CD14-positive monocyte (primary cell): ENCODE data around the gene NUP85. TPM values are rescaled to one million over a fixed set of nuclear protein-coding genes. Genes with fewer than 3 reads are reported as not detected.

Source experiments
- DNase-seq, 3 donors: peaks; one replicate each; pipeline ENCODE4 v3.0.0-alpha.2; 2011 to 2022
- H2AFZ ChIP-seq: 2 replicates; pipeline ENCODE4 v1.6.0; 2012; ENCODE audit warnings: mild to moderate bottlenecking, low read depth, low read length, inconsistent platforms; ENCODE audit not compliant: insufficient read depth, poor library complexity, severe bottlenecking
- H3K27ac ChIP-seq, 2 donors: 1 replicate in 1 of 2; 2 replicates in 1 of 2; pipeline ENCODE4 v1.5.1; 2012 to 2013; ENCODE audit warnings: low read length in 2 of 2, control low read depth in 1 of 2, inconsistent platforms in 1 of 2, low read depth in 1 of 2, mild to moderate bottlenecking in 1 of 2
- H3K27me3 ChIP-seq, 2 donors: one replicate each; pipeline versions ENCODE4 v1.6.0 to v1.6.1; 2011 to 2013; ENCODE audit warnings: low read length in 2 of 2; ENCODE audit not compliant: control insufficient read depth in 2 of 2, insufficient read depth in 2 of 2
- H3K36me3 ChIP-seq, 2 donors: replicated peaks in 1 of 2; 1 replicate in 1 of 2; 2 replicates in 1 of 2; pipeline versions ENCODE4 v1.5.1 to v1.6.1; 2012 to 2013; ENCODE audit warnings: low read length in 2 of 2, control low read depth in 1 of 2, inconsistent platforms in 1 of 2, mild to moderate bottlenecking in 1 of 2; ENCODE audit not compliant: insufficient read depth in 2 of 2, control insufficient read depth in 1 of 2
- H3K4me1 ChIP-seq, 2 donors: 1 replicate in 1 of 2; 2 replicates in 1 of 2; pipeline versions ENCODE4 v1.5.1 to v1.6.1; 2012 to 2013; ENCODE audit warnings: low read length in 2 of 2, control low read depth in 1 of 2, inconsistent platforms in 1 of 2, mild to moderate bottlenecking in 1 of 2, moderate library complexity in 1 of 2; ENCODE audit not compliant: insufficient read depth in 2 of 2, control insufficient read depth in 1 of 2
- H3K4me2 ChIP-seq: replicated peaks from 2 replicates; pipeline ENCODE3; 2012; ENCODE audit warnings: low read length, moderate library complexity, mild to moderate bottlenecking; ENCODE audit not compliant: poor library complexity, severe bottlenecking; ENCODE audit errors: extremely low read depth
- H3K4me3 ChIP-seq, 3 experiments: fragments of 200-600 bp in 1 of 3; sonication (generic) in 1 of 3; replicated peaks in 1 of 3; 1 replicate in 2 of 3; 2 replicates in 1 of 3; pipeline ENCODE4 v1.5.1; 2011 to 2013; ENCODE audit warnings: low read length in 3 of 3, mild to moderate bottlenecking in 3 of 3, control low read depth in 2 of 3, low read depth in 2 of 3, inconsistent platforms in 1 of 3, moderate library complexity in 1 of 3
- H3K79me2 ChIP-seq: 2 replicates; pipeline ENCODE4 v1.6.0; 2012; ENCODE audit warnings: mild to moderate bottlenecking, control low read depth, inconsistent platforms, low read length, moderate library complexity; ENCODE audit not compliant: insufficient read depth
- H3K9ac ChIP-seq: 2 replicates; pipeline ENCODE4 v1.6.0; 2017; ENCODE audit warnings: low read length, mild to moderate bottlenecking; ENCODE audit not compliant: insufficient read depth, poor library complexity, severe bottlenecking
- H3K9me3 ChIP-seq, 2 donors: replicated peaks in 1 of 2; 1 replicate in 1 of 2; 2 replicates in 1 of 2; pipeline versions ENCODE4 v1.5.1 to v1.6.1; 2012 to 2013; ENCODE audit warnings: low read length in 2 of 2, control low read depth in 1 of 2; ENCODE audit not compliant: control insufficient read depth in 1 of 2, insufficient read depth in 1 of 2
- H4K20me1 ChIP-seq: 2 replicates; pipeline ENCODE4 v1.6.0; 2012; ENCODE audit warnings: mild to moderate bottlenecking, low read length, control low read depth, moderate library complexity; ENCODE audit not compliant: insufficient read depth
- H3K27ac Mint-ChIP-seq, 7 donors: one replicate each; pipeline ENCODE4 v1.8.0; 2020; ENCODE audit warnings: mild to moderate bottlenecking in 7 of 7, mixed read lengths in 7 of 7, moderate library complexity in 6 of 7, inconsistent platforms in 2 of 7
- H3K27me3 Mint-ChIP-seq, 3 donors: one replicate each; pipeline ENCODE4 v1.8.0; 2021 to 2022; ENCODE audit warnings: low read depth in 3 of 3, mild to moderate bottlenecking in 3 of 3, mixed read lengths in 3 of 3, moderate library complexity in 3 of 3, inconsistent platforms in 1 of 3
- H3K36me3 Mint-ChIP-seq, 2 donors: one replicate each; pipeline ENCODE4 v1.8.0; 2020; ENCODE audit warnings: mixed read lengths in 2 of 2, inconsistent platforms in 1 of 2, mild to moderate bottlenecking in 1 of 2
- H3K4me1 Mint-ChIP-seq: one replicate; pipeline ENCODE4 v1.8.0; 2020; ENCODE audit warnings: mild to moderate bottlenecking, mixed read lengths
- H3K4me3 Mint-ChIP-seq, 2 donors: one replicate each; pipeline ENCODE4 v1.8.0; 2020; ENCODE audit warnings: mild to moderate bottlenecking in 2 of 2, mixed read lengths in 2 of 2, moderate library complexity in 1 of 2
- H3K9me3 Mint-ChIP-seq, 7 donors: one replicate each; pipeline ENCODE4 v1.8.0; 2020 to 2022; ENCODE audit warnings: mixed read lengths in 7 of 7, mild to moderate bottlenecking in 6 of 7, moderate library complexity in 6 of 7, inconsistent platforms in 2 of 7
- WGBS: methylation state at CpG from one replicate; pipeline ENCODE4 v1.1.5; 2013; ENCODE audit warnings: missing lambda C conversion rate; ENCODE audit not compliant: insufficient coverage; 5-methylcytosine and 5-hydroxymethylcytosine counted together
- intact Hi-C, 2 donors: fragments of 100-400 bp; cut with micrococcal nuclease; formaldehyde crosslinking; loops; one replicate each; pipeline versions ENCODE4 v1.15.0 to v1.15.1; 2023
- polyA plus RNA-seq, 3 donors: library from polyadenylated mRNA; depleted of rRNA in 1 of 3; unstranded in 2 of 3; stranded (reverse) in 1 of 3; fragments of 300-500 nt in 2 of 3; fragments of >200 nt in 1 of 3; fragmentation: Illumina TruSeq in 2 of 3; gene quantifications; 1 replicate in 2 of 3; 2 replicates in 1 of 3; pipeline ENCODE4 v1.2.3, GENCODE V29; 2012 to 2021
- TF ChIP-seq, protein P1 (sequence below): fragments of 200-600 bp; IDR thresholded peaks from one replicate; pipeline ENCODE4 v1.8.0; 2022; ENCODE audit warnings: antibody characterized with exemption, mild to moderate bottlenecking

Gene NUP85
- polyA plus RNA-seq, 3 donors, result 36.3 to 94.2 (median 38.7) TPM

DNA sequence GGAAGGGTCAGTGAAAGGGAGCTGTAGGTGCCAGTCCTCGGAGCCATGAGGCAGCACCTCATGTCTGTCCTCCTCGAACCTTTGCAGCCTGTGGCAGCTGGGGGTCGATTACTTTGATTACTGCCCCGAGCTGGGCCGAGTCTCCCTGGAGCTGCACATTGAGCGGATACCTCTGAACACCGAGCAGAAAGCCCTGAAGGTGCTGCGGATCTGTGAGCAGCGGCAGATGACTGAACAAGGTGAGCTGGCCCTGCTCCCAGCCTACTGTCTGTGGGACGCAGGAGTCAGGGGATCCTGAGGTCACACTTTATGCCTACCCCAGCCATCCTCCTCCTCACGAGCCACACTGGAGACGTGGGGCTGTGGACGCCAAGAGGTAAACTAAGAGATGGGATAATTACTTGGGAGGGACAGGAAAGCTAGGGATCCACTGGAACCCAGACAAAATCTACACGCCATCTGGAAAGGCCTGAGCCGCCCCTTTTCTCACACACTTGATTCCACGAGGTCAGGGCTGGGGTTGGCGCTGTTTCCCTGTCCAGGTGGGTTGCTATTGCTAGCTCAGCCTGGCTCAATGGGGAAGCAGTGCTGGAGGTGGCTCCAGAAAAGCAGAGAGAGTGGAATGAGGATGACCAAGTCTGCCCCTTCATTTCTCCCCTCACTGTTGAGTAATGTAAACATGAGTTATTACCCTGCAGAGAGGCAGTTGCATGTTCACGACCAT is 26.4 kb downstream of the NUP85 start:
- Mint-ChIP-seq H3K4me3 (no peak overlapping the region), H3K9me3 (no peaks in the 10 kb centered on the region), H3K27me3 (peaks cover 0 to 4% (median 2%) of the 10 kb centered on the region in 3 donors), H3K36me3 (peaks cover 55 to 76% of the 10 kb centered on the region in 2 donors), H3K4me1 (peaks cover 35% of the 10 kb centered on the region), H3K27ac (peak overlapping the region in 3 of 7 donors; percentile 48 to 64 (median 58))
- Histone ChIP-seq H4K20me1 (peaks cover 5% of the 10 kb centered on the region), H3K4me3 (no peak overlapping the region), H3K9ac (no peak overlapping the region), H3K27ac (peak overlapping the region in 1 of 2 donors; percentile 20), H2AFZ (no peak overlapping the region), H3K27me3 (no peaks in the 10 kb centered on the region), H3K4me2 (no peak overlapping the region), H3K9me3 (no peaks in the 10 kb centered on the region), H3K79me2 (peaks cover 25% of the 10 kb centered on the region), H3K36me3 (peaks cover 49 to 59% of the 10 kb centered on the region in 2 donors), H3K4me1 (peaks cover 35 to 36% of the 10 kb centered on the region in 2 donors)
- TF ChIP-seq, protein P1, sequence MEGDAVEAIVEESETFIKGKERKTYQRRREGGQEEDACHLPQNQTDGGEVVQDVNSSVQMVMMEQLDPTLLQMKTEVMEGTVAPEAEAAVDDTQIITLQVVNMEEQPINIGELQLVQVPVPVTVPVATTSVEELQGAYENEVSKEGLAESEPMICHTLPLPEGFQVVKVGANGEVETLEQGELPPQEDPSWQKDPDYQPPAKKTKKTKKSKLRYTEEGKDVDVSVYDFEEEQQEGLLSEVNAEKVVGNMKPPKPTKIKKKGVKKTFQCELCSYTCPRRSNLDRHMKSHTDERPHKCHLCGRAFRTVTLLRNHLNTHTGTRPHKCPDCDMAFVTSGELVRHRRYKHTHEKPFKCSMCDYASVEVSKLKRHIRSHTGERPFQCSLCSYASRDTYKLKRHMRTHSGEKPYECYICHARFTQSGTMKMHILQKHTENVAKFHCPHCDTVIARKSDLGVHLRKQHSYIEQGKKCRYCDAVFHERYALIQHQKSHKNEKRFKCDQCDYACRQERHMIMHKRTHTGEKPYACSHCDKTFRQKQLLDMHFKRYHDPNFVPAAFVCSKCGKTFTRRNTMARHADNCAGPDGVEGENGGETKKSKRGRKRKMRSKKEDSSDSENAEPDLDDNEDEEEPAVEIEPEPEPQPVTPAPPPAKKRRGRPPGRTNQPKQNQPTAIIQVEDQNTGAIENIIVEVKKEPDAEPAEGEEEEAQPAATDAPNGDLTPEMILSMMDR, result no peak
- 98% methylated on average over 10 of the region's 18 CpGs for WGBS
- intact Hi-C loops, result no loop called here
- no peak for DNase-seq

DNA sequence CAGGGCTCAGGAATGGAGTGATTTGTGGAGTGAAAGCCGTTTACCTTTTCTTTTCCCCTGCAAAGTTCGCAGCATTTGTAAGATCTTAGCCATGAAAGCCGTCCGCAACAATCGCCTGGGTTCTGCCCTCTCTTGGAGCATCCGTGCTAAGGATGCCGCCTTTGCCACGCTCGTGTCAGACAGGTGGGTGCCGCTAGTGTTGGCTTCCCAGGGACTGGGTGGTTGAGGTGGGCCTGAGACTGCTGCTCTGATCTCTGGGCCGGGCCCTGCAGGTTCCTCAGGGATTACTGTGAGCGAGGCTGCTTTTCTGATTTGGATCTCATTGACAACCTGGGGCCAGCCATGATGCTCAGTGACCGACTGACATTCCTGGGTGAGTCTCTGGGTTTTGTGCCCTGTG is 27.3 kb downstream of the NUP85 start:
- intact Hi-C loops, result no loop called here
- WGBS, result over 99% methylated on average over 12 of the region's 13 CpGs
- peaks cover 56 to 67% of the 10 kb centered on the region in 2 donors for H3K36me3 ChIP-seq
- TF ChIP-seq, protein P1, result no peak
- Mint-ChIP-seq H3K4me1 (peaks cover 28% of the 10 kb centered on the region), H3K36me3 (peaks cover 61 to 82% of the 10 kb centered on the region in 2 donors), H3K27me3 (peaks cover 0 to 4% (median 3%) of the 10 kb centered on the region in 3 donors), H3K27ac (peak overlapping the region in 1 of 7 donors; percentile 58), H3K4me3 (no peak overlapping the region), H3K9me3 (no peaks in the 10 kb centered on the region)
- no peak overlapping the region for H3K4me2 ChIP-seq
- no peaks in the 10 kb centered on the region for H3K27me3 ChIP-seq
- no peak overlapping the region for H3K9ac ChIP-seq
- H3K9me3 ChIP-seq, result no peaks in the 10 kb centered on the region
- H3K27ac ChIP-seq, result no peak overlapping the region
- H3K4me3 ChIP-seq, result no peak overlapping the region
- H4K20me1 ChIP-seq, result peaks cover 13% of the 10 kb centered on the region
- DNase-seq, result no peak
- H2AFZ ChIP-seq, result no peak overlapping the region
- H3K4me1 ChIP-seq, result peaks cover 27% of the 10 kb centered on the region in 2 donors
- H3K79me2 ChIP-seq, result peaks cover 25% of the 10 kb centered on the region
